Endothelial cell of umbilical vein (primary cell): ENCODE data around the gene FMNL2. TPM values are rescaled to one million over a fixed set of nuclear protein-coding genes. Genes with fewer than 3 reads are reported as not detected.

Source experiments
- BruUV-seq: library from RNA; stranded (reverse); fragments of 400-500 nt; replicated peaks from 2 replicates; lab custom pipeline; 2021; lab: Mats Ljungman, UMichigan
- CTCF ChIA-PET: fragments of 300-600, 350-600 bp; sonication (Branson Sonifier 250); formaldehyde crosslinking; loops from one replicate; lab custom pipeline; 2021; ENCODE audit warnings: antibody characterized with exemption, inconsistent platforms; lab: Charles Lee
- POLR2A ChIA-PET: fragments of 300-600, 350-600 bp; sonication (Branson Sonifier 250); formaldehyde crosslinking; loops from one replicate; lab custom pipeline; 2021; ENCODE audit warnings: antibody characterized with exemption, inconsistent platforms; lab: Charles Lee
- DNase-seq: peaks from one replicate; pipeline ENCODE4 v3.0.0-alpha.2; 2011; ENCODE audit warnings: low read depth, low spot score
- FAIRE-seq: peaks from 2 replicates; lab custom pipeline; 2011; peaks lifted over from hg19 to GRCh38; lab: Jason Lieb, UNC
- H2AFZ ChIP-seq: 2 replicates; pipeline ENCODE4 v1.6.0; 2012; ENCODE audit warnings: low read depth, low read length, control low read depth, inconsistent platforms
- H3K27ac ChIP-seq: 2 replicates; pipeline ENCODE4 v1.5.1; 2011; ENCODE audit warnings: low read depth, mild to moderate bottlenecking, control low read depth, low read length, moderate library complexity; ENCODE audit not compliant: insufficient read depth
- H3K27me3 ChIP-seq, 2 experiments: 2 replicates each; pipeline versions ENCODE4 v1.6.0 to v1.6.1; 2011; ENCODE audit warnings: low read length in 2 of 2, mixed read lengths in 1 of 2; ENCODE audit not compliant: control insufficient read depth in 2 of 2, insufficient read depth in 2 of 2
- H3K36me3 ChIP-seq, 2 experiments: 2 replicates in 1 of 2; 3 replicates in 1 of 2; pipeline ENCODE4 v1.5.1; 2011; ENCODE audit warnings: low read length in 2 of 2, mild to moderate bottlenecking in 1 of 2, moderate library complexity in 1 of 2; ENCODE audit not compliant: control insufficient read depth in 2 of 2, insufficient read depth in 2 of 2; ENCODE audit errors: extremely low read depth in 1 of 2
- H3K4me1 ChIP-seq: 3 replicates; pipeline ENCODE4 v1.5.1; 2011; ENCODE audit warnings: mild to moderate bottlenecking, low read length; ENCODE audit not compliant: control insufficient read depth, insufficient read depth; ENCODE audit errors: extremely low read depth
- H3K4me2 ChIP-seq: 2 replicates; pipeline ENCODE4 v1.6.1; 2011; ENCODE audit warnings: low read length, control low read depth, mixed read lengths; ENCODE audit not compliant: insufficient read depth
- H3K4me3 ChIP-seq, 3 experiments: fragments of 200-600 bp in 1 of 3; sonication (generic), shearing (Covaris generic) in 1 of 3; replicated peaks in 1 of 3; 2 replicates each; pipeline ENCODE4 v1.5.1; 2011 to 2016; ENCODE audit warnings: control low read depth in 3 of 3, low read length in 3 of 3, mild to moderate bottlenecking in 2 of 3, inconsistent platforms in 1 of 3, low read depth in 1 of 3, moderate library complexity in 1 of 3; ENCODE audit not compliant: insufficient read depth in 1 of 3
- H3K79me2 ChIP-seq: 2 replicates; pipeline ENCODE4 v1.6.0; 2012; ENCODE audit warnings: low read length, inconsistent platforms; ENCODE audit not compliant: control insufficient read depth, insufficient read depth
- H3K9ac ChIP-seq: replicated peaks from 2 replicates; pipeline ENCODE3; 2011; ENCODE audit warnings: low read length, control low read depth; ENCODE audit not compliant: insufficient read depth; ENCODE audit errors: extremely low read depth
- H3K9me1 ChIP-seq: replicated peaks from 3 replicates; pipeline ENCODE4 v1.6.0; 2011; ENCODE audit warnings: mild to moderate bottlenecking, low read length; ENCODE audit not compliant: control insufficient read depth, insufficient read depth; ENCODE audit errors: extremely low read depth
- H3K9me3 ChIP-seq: replicated peaks from 2 replicates; pipeline ENCODE4 v1.5.1; 2012; ENCODE audit warnings: low read length, inconsistent platforms; ENCODE audit not compliant: control insufficient read depth, insufficient read depth
- H4K20me1 ChIP-seq: replicated peaks from 2 replicates; pipeline ENCODE3; 2011; ENCODE audit warnings: mild to moderate bottlenecking, low read length; ENCODE audit not compliant: control insufficient read depth, insufficient read depth; ENCODE audit errors: extremely low read depth
- CTCF ChIP-seq, 2 donors: IDR thresholded peaks; 1 replicate in 1 of 2; 2 replicates in 1 of 2; pipeline ENCODE4 v1.5.1; 2011; ENCODE audit warnings: low read length in 2 of 2, mild to moderate bottlenecking in 2 of 2, moderate library complexity in 2 of 2, control low read depth in 1 of 2, inconsistent platforms in 1 of 2, low read depth in 1 of 2; ENCODE audit not compliant: insufficient read depth in 1 of 2; ENCODE audit errors: extremely low read depth in 1 of 2
- EZH2 ChIP-seq: IDR thresholded peaks from 2 replicates; pipeline ENCODE4 v1.6.1; 2012; ENCODE audit warnings: borderline replicate concordance, low read depth, mild to moderate bottlenecking, moderate library complexity, low read length, inconsistent platforms; ENCODE audit not compliant: severe bottlenecking
- FOS ChIP-seq: IDR thresholded peaks from 2 replicates; pipeline ENCODE4 v1.6.1; 2011; ENCODE audit warnings: mild to moderate bottlenecking, low read length, moderate library complexity, borderline replicate concordance; ENCODE audit not compliant: insufficient read depth
- GATA2 ChIP-seq: IDR thresholded peaks from 2 replicates; pipeline ENCODE4 v1.7.0; 2011; ENCODE audit warnings: low read depth, mild to moderate bottlenecking, moderate library complexity, mixed read lengths, low read length; ENCODE audit not compliant: insufficient read length, insufficient read depth
- JUN ChIP-seq: IDR thresholded peaks from 2 replicates; pipeline ENCODE4 v1.6.1; 2011; ENCODE audit warnings: borderline replicate concordance, low read depth; ENCODE audit not compliant: insufficient read length, insufficient read depth
- MAX ChIP-seq: IDR thresholded peaks from 2 replicates; pipeline ENCODE4 v1.6.1; 2011; ENCODE audit not compliant: insufficient read depth, insufficient read length
- MYC ChIP-seq: IDR thresholded peaks from one replicate; pipeline ENCODE4 v1.6.1; 2011; ENCODE audit warnings: mild to moderate bottlenecking, low read depth, low read length
- POLR2A ChIP-seq: IDR thresholded peaks from 2 replicates; pipeline ENCODE4 v1.6.1; 2012; ENCODE audit warnings: low read depth, mild to moderate bottlenecking, control low read depth, low read length
- POLR2AphosphoS5 ChIP-seq: IDR thresholded peaks from 2 replicates; pipeline ENCODE4 v1.6.1; 2012; ENCODE audit warnings: low read depth, mild to moderate bottlenecking, control low read depth, low read length, moderate library complexity; ENCODE audit not compliant: insufficient read depth
- dilution Hi-C: fragments of 300-500 bp; cut with MboI; formaldehyde crosslinking; loops from one replicate; pipeline ENCODE4 v1.15.0; 2019; ENCODE audit warnings: low sequenced_read_pairs; ENCODE audit not compliant: extremely low pct_ligation_motif_present
- intact Hi-C: fragments of 100-400 bp; cut with micrococcal nuclease; formaldehyde crosslinking; loops from one replicate; pipeline ENCODE4 v1.10.0; 2022
- polyA plus RNA-seq, 4 experiments: library from polyadenylated mRNA; depleted of rRNA in 3 of 4; stranded (reverse) in 3 of 4; unstranded in 1 of 4; fragments of >200 nt; gene quantifications; 2 replicates each; pipeline versions ENCODE4 v1.2.1 to v1.2.3, GENCODE V29; 2011 to 2012; ENCODE audit warnings: missing spikeins in 1 of 4
- total RNA-seq: library from RNA; stranded (reverse); gene quantifications from 2 replicates; pipeline ENCODE4 v1.2.3, GENCODE V29; 2021

The FMNL2 gene
- total and polyA plus RNA-seq, 2 donors (not counting 3 experiments of a cell fraction or from before 2014, with no cell fraction given), result 8.3 to 28.0 TPM

GRCh38 chr2:152520759-152521158 lies 185.8 kb downstream of the FMNL2 start:
- Histone ChIP-seq H3K9me3 (no peaks in the 10 kb centered on the region), H2AFZ (no peak overlapping the region), H3K4me3 (no peak overlapping the region), H3K4me1 (peaks cover 32% of the 10 kb centered on the region), H3K9ac (no peak overlapping the region), H3K9me1 (no peaks in the 10 kb centered on the region), H3K27ac (no peak overlapping the region), H3K79me2 (peaks cover 3% of the 10 kb centered on the region), H4K20me1 (peaks cover 1% of the 10 kb centered on the region), H3K4me2 (no peak overlapping the region), H3K36me3 (no peaks in the 10 kb centered on the region), H3K27me3 (no peaks in the 10 kb centered on the region)
- ChIA-PET POLR2A (no interaction called here), CTCF (no interaction called here)
- TF ChIP-seq FOS, result no peak
- TF ChIP-seq MAX, result no peak
- TF ChIP-seq JUN, result no peak
- no peak for TF ChIP-seq POLR2AphosphoS5
- TF ChIP-seq CTCF (IDR thresholded peaks at IDR 0.05; ENCODE audit: extremely low read depth in 1 of 2, insufficient read depth in 1 of 2, low read depth in 1 of 2, low read length in 2 of 2), result no peak
- no peak for TF ChIP-seq POLR2A
- no peak for TF ChIP-seq GATA2
- no peak for TF ChIP-seq MYC
- TF ChIP-seq EZH2, result no peak
- intact Hi-C loops, result loop anchor here (10.0 kb wide), 1 partner anchor 186 kb away; the partner anchor contains the start of gene FMNL2
- DNase-seq, result no peak
- BruUV-seq, result no TSS peak
- dilution Hi-C loops, result no loop called here
- no peak for FAIRE-seq
